Activated CD4-positive, alpha-beta T cell treated with anti-CD3 and anti-CD28 coated beads, Interleukin-2, Interleukin-6, amounts not matched to agents 100 ng/mL and 50 ng/mL, durations not matched to agents 16 hours and 8 hours (primary cell): Measurements from ENCODE around the gene NT5DC3.

Source experiments
- DNase-seq: peaks from one replicate; pipeline ENCODE4 v3.0.0-alpha.2; 2020

NT5DC3 gene

GRCh38 chr12:103778781-103779180 lies 62.3 kb downstream of the NT5DC3 start:
- DNase-seq = no peak

- no peak for DNase-seq
Observed at GRCh38 chr12:103774977-103775560, 66.0 kb downstream of the NT5DC3 start.

GRCh38 chr12:103773109-103773910 lies 67.7 kb downstream of the NT5DC3 start:
- no peak for DNase-seq

GRCh38 chr12:103772367-103773108 lies 68.5 kb downstream of the NT5DC3 start:
- no peak for DNase-seq

- no peak for DNase-seq
Observed at GRCh38 chr12:103771466-103771865, 69.6 kb downstream of the NT5DC3 start.

- no peak for DNase-seq
Observed at GRCh38 chr12:103769240-103769945, 71.6 kb downstream of the NT5DC3 start.

GRCh38 chr12:103768467-103769123 lies 72.4 kb downstream of the NT5DC3 start:
- DNase-seq = no peak

- DNase-seq = no peak
Observed at GRCh38 chr12:103766028-103766427, 75.0 kb downstream of the NT5DC3 start.

GRCh38 chr12:103765322-103765721 lies 75.7 kb downstream of the NT5DC3 start:
- no peak for DNase-seq

- DNase-seq = no peak
Observed at GRCh38 chr12:103762473-103762872, 78.6 kb downstream of the NT5DC3 start.

- no peak for DNase-seq
Observed at GRCh38 chr12:103758310-103759089, 82.5 kb downstream of the NT5DC3 start.

GRCh38 chr12:103757248-103757647 lies 83.8 kb downstream of the NT5DC3 start:
- no peak for DNase-seq

GRCh38 chr12:103756443-103756842 lies 84.6 kb downstream of the NT5DC3 start:
- DNase-seq = no peak

- DNase-seq = no peak
Observed at GRCh38 chr12:103755425-103755824, 85.6 kb downstream of the NT5DC3 start.

GRCh38 chr12:103751600-103751999 lies 89.4 kb downstream of the NT5DC3 start:
- no peak for DNase-seq

GRCh38 chr12:103751171-103751570 lies 89.9 kb downstream of the NT5DC3 start:
- no peak for DNase-seq

- no peak for DNase-seq
Observed at GRCh38 chr12:103748875-103749274, 92.2 kb downstream of the NT5DC3 start.

- DNase-seq = no peak
Observed at GRCh38 chr12:103748002-103748401, 93.0 kb downstream of the NT5DC3 start.

GRCh38 chr12:103745962-103746361 lies 95.1 kb downstream of the NT5DC3 start:
- DNase-seq = no peak

GRCh38 chr12:103743788-103744187 lies 97.2 kb downstream of the NT5DC3 start:
- no peak for DNase-seq

GRCh38 chr12:103742349-103742932 lies 98.6 kb downstream of the NT5DC3 start:
- DNase-seq = no peak
